GM18507 (cell line): Measurements from ENCODE around the gene ANKS1B.

Source experiments
- DNase-seq: peaks from one replicate; pipeline ENCODE4 v3.0.0; 2011; ENCODE audit warnings: low read depth; ENCODE audit not compliant: insufficient read length; ENCODE audit errors: extremely low spot score
- FAIRE-seq: peaks from 2 replicates; lab custom pipeline; 2011; peaks lifted over from hg19 to GRCh38; lab: Jason Lieb, UNC

ANKS1B gene

DNA sequence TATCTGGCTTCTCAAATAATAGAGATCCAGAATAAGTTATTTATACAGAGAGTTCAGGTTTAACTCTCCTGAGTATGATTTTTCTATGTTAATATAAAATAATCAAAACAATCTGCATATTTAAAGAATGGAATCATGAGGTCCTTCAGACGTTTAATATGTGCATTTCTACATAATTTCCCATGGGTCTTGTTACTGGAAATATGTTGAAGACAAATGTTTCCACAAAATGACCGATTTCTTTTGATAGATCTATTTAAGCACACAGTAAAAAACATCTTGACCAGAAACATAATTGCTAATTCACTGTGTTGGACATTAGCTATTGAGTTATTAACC lies 957.7 kb downstream of the ANKS1B start:
- FAIRE-seq (peak; percentile 18), DNase-seq (no peak)

- DNase-seq (no peak), FAIRE-seq (no peak)
Observed at GRCh38 chr12:99026332-99027054, 958.2 kb downstream of the ANKS1B start.

GRCh38 chr12:99024870-99025269 lies 959.9 kb downstream of the ANKS1B start:
- FAIRE-seq (no peak), DNase-seq (no peak)

DNA sequence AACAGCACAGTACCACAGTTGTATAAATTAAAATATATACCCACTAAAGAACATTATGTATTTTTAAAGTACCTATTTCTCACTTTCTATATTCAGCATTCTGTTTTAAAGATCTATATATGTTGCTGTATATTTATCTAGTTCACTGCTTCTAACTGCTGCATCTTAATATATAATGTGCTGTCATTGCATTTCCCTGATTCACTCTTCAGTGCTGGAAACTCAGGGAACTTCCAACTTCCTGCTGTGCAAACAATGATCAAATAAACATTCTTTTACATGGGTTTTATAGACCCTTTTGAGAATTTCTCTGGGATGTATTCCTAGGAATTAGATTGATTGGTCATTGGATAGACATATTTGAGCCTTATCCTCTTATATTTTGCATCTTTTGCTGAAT lies 960.5 kb downstream of the ANKS1B start:
- no peak for FAIRE-seq
- DNase-seq, result no peak

DNA sequence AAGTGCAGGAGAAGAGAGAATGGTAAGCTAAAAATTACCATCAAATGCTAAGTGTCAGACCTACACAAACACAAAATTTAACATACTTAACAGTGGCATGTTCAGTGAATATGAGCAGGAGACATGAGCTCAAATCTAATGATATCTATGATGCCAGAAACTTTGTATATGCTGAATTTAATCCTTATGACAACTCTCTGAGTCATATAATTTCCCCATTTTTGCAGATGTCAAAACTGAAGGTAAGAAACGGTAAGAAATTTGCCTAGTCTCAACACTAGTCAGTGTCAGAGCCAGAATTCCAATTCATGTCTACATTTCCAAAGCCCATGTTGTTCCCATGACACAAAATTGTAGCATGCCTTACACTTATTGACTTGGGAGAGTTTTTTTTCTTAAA lies 963.9 kb downstream of the ANKS1B start:
- FAIRE-seq, result no peak

GRCh38 chr12:99019798-99020197 lies 964.9 kb downstream of the ANKS1B start:
- no peak for DNase-seq
- FAIRE-seq, result no peak

More for the DNA sequence above, 963.9 kb downstream of the ANKS1B start:
- no peak for DNase-seq

DNA sequence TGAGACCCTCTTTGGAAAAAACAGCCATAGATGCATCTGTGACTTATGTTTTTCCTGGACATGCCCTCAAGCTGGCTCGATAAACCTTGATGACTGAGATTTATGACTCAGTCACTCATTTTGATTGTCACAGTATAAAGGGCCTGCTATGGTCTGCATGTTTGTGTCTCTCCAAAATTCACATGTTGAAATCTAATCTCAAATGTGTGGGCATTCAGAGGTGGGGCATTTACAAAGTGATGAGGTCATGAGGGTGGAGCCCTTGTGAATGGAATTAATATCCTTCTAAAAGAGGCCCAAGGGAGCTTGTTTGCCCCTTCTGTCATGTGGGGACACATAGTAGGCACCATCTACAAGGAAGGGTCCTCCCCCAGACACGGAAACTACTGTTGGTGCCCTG lies 966.8 kb downstream of the ANKS1B start:
- no peak for FAIRE-seq
- DNase-seq, result no peak

DNA sequence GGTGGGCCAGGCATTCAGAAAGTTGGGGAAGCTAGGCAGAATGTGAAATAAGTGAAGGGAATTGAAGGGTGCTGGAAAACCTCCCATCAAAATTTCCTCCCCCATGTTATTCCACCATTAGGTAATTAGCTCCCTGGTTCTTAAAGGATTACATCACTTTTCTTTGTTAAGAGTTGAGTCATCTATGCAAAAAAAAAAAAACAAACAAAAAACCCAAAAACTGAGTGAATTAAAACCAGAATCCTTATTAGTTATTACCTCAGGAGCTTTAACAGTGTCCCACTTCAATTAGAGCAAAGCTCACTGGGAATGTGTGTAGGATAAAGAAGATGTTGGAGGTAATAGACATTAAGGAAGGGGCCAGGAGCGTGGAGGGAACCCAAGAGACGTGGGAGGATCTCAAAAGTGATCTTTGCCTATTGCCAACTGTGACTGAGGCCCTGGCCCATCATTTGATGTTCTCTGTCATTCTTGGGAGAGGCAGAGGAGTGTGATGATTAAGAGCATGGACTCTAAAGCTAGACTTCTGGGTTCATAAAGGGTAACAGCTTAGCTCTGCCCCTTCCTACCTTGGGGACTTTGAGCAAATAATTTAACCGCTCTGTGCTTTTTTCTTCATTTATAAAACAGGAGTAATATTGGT lies 975.0 kb downstream of the ANKS1B start:
- FAIRE-seq (no peak), DNase-seq (no peak)

- FAIRE-seq (no peak), DNase-seq (no peak)
Observed at GRCh38 chr12:99005601-99006000, 979.1 kb downstream of the ANKS1B start.

GRCh38 chr12:99004799-99005466 lies 979.8 kb downstream of the ANKS1B start:
- DNase-seq (no peak), FAIRE-seq (no peak)

DNA sequence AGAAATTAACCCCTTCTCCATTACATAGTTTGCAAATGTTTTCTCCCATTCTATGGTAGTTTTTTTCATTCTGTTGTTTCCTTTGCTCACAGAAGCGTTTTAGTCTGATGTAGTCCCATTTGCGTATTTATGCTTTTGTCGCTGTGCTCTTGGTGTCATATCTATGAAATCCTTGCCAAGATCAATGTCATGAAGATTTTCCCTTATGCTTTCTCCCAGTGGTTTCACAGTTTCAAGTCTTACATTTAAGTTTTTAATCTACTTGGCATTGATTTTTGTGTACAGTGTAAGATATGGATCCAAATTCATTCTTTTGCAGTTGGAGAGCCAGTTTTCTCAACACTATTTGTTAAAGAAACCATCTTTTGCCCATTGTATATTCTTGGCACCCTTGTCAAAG lies 982.0 kb downstream of the ANKS1B start:
- no peak for DNase-seq
- FAIRE-seq, result no peak

- DNase-seq (no peak), FAIRE-seq (no peak)
Observed at GRCh38 chr12:99002156-99002555, 982.6 kb downstream of the ANKS1B start.

- DNase-seq, result no peak
Observed at GRCh38 chr12:98999559-98999958, 985.2 kb downstream of the ANKS1B start.

GRCh38 chr12:98998697-98999299 lies 985.9 kb downstream of the ANKS1B start:
- FAIRE-seq, result peak; percentile 72
- peak; percentile 20 for DNase-seq

More at GRCh38 chr12:98999559-98999958, 985.2 kb downstream of the ANKS1B start:
- no peak for FAIRE-seq

DNA sequence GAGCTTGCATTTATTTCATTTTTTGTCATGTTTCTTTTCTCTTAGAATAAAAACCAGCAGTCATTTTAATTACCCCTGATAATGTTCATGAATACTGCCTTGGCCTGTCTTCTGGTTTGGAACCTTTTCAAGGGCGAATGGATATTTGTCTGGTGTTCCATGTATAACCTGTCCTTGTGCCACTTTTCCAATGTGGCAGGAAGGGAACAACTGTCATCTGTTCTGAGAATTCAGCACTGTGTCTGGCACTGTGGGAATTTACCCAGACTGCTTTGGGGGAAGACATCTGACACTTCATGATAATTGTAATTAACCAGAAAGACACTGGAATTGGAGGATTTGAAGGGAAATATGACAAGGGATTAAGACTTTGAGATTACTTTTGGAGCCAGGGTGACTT lies 986.8 kb downstream of the ANKS1B start:
- DNase-seq (no peak), FAIRE-seq (no peak)

DNA sequence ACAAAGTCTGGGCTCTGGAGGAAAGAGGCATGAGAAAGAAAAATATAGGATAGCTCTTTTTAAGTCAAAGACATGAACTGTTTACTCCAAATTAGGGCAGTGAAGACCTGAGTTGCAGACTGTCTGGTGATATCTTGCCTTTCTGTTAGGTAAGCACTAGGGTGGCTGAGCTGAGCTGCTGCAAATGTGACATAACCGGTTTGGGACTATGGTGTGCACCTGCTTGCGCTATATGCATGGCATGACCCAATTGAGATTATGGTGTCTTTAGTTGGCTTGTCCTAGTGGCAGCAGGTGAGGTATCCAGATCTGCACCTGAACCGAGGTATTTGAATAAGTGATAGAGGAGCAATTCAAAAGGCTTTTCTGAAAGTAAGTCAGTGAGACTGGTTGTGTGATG lies 994.1 kb downstream of the ANKS1B start:
- FAIRE-seq, result no peak
- DNase-seq, result no peak

DNA sequence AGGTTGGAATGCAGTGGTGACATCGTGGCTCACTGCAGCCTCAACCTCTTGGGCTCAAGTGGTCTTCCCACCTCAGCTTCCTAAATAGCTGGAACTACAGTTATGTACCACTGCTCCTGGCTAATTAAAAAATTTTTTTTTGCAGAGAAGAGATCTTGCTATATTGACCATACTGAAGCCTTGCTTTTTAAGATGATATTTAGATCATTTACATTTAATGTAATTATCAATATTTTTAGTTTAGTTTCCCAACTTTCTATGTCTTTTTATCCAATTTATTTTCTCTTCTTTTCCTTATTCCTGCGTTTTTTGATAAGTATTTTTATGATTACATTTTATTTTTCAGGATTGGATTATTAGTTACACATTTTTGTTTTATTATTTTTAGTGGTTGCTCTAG lies 999.6 kb downstream of the ANKS1B start:
- DNase-seq (no peak), FAIRE-seq (no peak)

DNA sequence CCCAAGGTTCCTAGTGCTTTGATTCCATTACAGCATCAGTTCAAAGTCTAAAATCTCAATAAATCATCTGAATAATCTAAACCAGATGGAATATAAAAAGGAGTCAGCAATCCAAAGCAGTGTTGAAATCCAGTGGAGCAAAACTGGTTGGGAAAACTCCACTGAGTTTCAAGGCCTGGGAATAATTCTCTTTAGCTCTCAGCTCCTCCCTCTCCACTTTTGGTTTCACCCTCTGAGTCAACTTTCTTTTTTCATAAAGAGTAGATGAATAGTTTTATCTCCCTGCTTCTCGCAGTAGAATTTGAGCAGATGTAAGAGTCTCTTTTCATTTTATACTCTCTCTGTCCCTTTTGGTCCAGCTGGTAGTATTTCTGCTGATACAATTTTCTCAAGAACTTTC lies 1001.1 kb downstream of the ANKS1B start:
- FAIRE-seq (peak; percentile 48), DNase-seq (no peak)

- FAIRE-seq, result no peak
Observed at GRCh38 chr12:98980508-98980907, 1004.2 kb downstream of the ANKS1B start.

GRCh38 chr12:98977186-98977585 lies 1007.5 kb downstream of the ANKS1B start:
- FAIRE-seq (no peak), DNase-seq (no peak)

More at GRCh38 chr12:98980508-98980907, 1004.2 kb downstream of the ANKS1B start:
- no peak for DNase-seq
